Spleen (tissue), 7 donors: ENCODE results near the gene RAB6A.
"Not testable (repeated sequence)": the region's sequence is repeated elsewhere in the genome, so short reads cannot be mapped to it uniquely, and the experiment has no call there.

Experiments
- CTCF ChIP-seq, 11 experiments: fragments of 200-600 bp in 7 of 11; fragments of 450-650 bp in 4 of 11; sonication (generic) in 4 of 11; IDR thresholded peaks in 8 of 11; conservative IDR thresholded peaks in 3 of 11; 1 replicate in 7 of 11; 2 replicates in 4 of 11; pipeline versions ENCODE4 v1.4.0 to v1.8.0; 2016 to 2021; ENCODE audit warnings: antibody characterized with exemption in 11 of 11, inconsistent platforms in 4 of 11, mild to moderate bottlenecking in 1 of 11
- POLR2A ChIP-seq, 3 donors: fragments of 450-650 bp; IDR thresholded peaks; one replicate each; pipeline ENCODE4 v1.5.1; 2017; ENCODE audit warnings: antibody characterized with exemption in 3 of 3, mild to moderate bottlenecking in 1 of 3
- donor health status: DM: no; HTN: no; CAD: no; lungs with moderate emphysema.
- donor health status: DM: no; HTN: no; CAD: no.
- donor health status: DM: no; HTN: no; CAD: no.

GRCh38 chr11:73750862-73751261 is 10.0 kb downstream of the RAB6A start:
- not testable (repeated sequence) for TF ChIP-seq CTCF (IDR thresholded peaks at IDR 0.05 in 8 of 11, conservative IDR thresholded peaks at IDR 0.05 in 3 of 11); POLR2A (IDR thresholded peaks at IDR 0.05)
